Lower leg skin (tissue), 3 donors: Measurements from ENCODE around the gene SIPA1L2.

ENCODE experiments used
- POLR2A ChIP-seq, 2 donors: fragments of 450-650 bp; IDR thresholded peaks; one replicate each; pipeline ENCODE4 v1.6.1; 2016 to 2017; ENCODE audit warnings: antibody characterized with exemption in 2 of 2, mild to moderate bottlenecking in 1 of 2, moderate library complexity in 1 of 2
- TF ChIP-seq, protein P1 (sequence below), 3 donors: fragments of 450-650 bp; IDR thresholded peaks; one replicate each; pipeline ENCODE4 v1.5.1; 2016; ENCODE audit warnings: antibody characterized with exemption in 3 of 3, mild to moderate bottlenecking in 3 of 3, moderate library complexity in 2 of 3

DNA sequence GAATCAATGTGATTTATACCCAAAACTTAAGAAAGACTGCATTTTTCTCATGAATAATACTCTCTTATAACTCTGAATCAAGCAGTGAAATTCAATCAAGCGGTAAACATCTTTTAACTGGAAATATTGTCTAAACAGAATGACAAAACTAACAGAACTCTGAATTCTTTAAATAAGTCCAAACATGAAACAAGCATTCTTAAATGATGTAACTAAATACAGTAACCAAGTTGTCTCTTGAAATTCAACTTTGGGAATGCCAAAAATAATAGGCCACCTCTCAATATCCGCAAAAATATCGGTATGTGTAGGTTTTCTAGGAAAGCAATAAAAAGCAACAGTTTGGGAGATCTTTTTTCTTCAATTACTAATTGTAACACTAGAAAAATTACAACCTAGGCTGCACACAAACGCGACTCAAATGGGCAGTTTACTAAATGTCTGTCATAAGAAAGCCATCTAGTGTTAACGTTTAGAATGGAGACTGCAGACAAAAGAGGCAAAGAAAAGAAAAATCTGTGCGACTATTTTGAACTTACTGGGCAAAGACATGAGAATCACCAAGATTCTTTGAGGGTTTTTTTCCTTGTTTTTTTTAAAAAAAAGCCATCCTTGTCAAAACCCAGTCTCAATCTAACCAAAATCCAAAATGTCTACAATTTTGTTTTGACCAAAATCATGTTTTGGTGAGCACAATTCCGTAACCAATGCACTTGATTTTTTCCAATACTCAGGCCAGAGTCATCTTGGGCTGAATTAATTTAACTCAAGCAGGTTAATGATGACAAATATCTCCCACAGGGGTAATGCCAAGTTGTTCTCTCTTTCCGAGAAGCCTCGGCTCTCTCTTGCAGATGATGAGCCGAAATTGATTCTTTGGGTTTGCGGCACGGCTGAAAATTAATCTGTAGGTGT lies 1.3 kb downstream of the SIPA1L2 start:
- TF ChIP-seq, protein P1, sequence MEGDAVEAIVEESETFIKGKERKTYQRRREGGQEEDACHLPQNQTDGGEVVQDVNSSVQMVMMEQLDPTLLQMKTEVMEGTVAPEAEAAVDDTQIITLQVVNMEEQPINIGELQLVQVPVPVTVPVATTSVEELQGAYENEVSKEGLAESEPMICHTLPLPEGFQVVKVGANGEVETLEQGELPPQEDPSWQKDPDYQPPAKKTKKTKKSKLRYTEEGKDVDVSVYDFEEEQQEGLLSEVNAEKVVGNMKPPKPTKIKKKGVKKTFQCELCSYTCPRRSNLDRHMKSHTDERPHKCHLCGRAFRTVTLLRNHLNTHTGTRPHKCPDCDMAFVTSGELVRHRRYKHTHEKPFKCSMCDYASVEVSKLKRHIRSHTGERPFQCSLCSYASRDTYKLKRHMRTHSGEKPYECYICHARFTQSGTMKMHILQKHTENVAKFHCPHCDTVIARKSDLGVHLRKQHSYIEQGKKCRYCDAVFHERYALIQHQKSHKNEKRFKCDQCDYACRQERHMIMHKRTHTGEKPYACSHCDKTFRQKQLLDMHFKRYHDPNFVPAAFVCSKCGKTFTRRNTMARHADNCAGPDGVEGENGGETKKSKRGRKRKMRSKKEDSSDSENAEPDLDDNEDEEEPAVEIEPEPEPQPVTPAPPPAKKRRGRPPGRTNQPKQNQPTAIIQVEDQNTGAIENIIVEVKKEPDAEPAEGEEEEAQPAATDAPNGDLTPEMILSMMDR (IDR thresholded peaks at IDR 0.05) = no peak
- TF ChIP-seq POLR2A (IDR thresholded peaks at IDR 0.05) = no peak
